ENCODE measurements around the gene HOXB9. TPM values are rescaled to one million over a fixed set of nuclear protein-coding genes. Genes with fewer than 3 reads are reported as not detected.

HOXB9 gene
- total and polyA plus RNA-seq, 9 of the 15 experiments (the other 6 are each of a cell fraction or from before 2014, with no cell fraction given) = 3.1 to 196 (median 77.6) TPM

GRCh38 chr17:48610282-48611211 is 15.6 kb downstream of the HOXB9 start, which contains the start of gene HOXB7 (continued):
- no peak for TF ChIP-seq CTCF (IDR thresholded peaks at IDR 0.05 in 2 of 3, conservative IDR thresholded peaks at IDR 0.05 in 1 of 3; ENCODE audit: insufficient read depth in 2 of 3, low read depth in 1 of 3, low read length in 3 of 3)
- TF ChIP-seq ZNF324 (CRISPR knock-in tag; IDR thresholded peaks at IDR 0.05) = no peak
- no peak for TF ChIP-seq XRCC4 (IDR thresholded peaks at IDR 0.05; ENCODE audit: extremely low read depth, insufficient read depth, insufficient read length)
- TF ChIP-seq, protein P1, sequence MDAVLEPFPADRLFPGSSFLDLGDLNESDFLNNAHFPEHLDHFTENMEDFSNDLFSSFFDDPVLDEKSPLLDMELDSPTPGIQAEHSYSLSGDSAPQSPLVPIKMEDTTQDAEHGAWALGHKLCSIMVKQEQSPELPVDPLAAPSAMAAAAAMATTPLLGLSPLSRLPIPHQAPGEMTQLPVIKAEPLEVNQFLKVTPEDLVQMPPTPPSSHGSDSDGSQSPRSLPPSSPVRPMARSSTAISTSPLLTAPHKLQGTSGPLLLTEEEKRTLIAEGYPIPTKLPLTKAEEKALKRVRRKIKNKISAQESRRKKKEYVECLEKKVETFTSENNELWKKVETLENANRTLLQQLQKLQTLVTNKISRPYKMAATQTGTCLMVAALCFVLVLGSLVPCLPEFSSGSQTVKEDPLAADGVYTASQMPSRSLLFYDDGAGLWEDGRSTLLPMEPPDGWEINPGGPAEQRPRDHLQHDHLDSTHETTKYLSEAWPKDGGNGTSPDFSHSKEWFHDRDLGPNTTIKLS (IDR thresholded peaks at IDR 0.05; ENCODE audit: borderline replicate concordance, low read depth) = no peak; the same call in 1 of the 2 replicates
- TF ChIP-seq DEAF1 (CRISPR knock-in tag; IDR thresholded peaks at IDR 0.05) = no peak
- TF ChIP-seq RBM15 (IDR thresholded peaks at IDR 0.05; ENCODE audit: insufficient read depth, low read length) = no peak
- TF ChIP-seq POLR2AphosphoS2 (IDR thresholded peaks at IDR 0.05; ENCODE audit: low read length) = peak; percentile 67; the same call in 1 of the 2 replicates
- peak; percentile 59 for TF ChIP-seq ZNF407 (IDR thresholded peaks at IDR 0.05; ENCODE audit: low read depth)
- TF ChIP-seq ZNF780A (CRISPR knock-in tag; IDR thresholded peaks at IDR 0.05) = no peak
- TF ChIP-seq ETS2 (tag; IDR thresholded peaks at IDR 0.05; ENCODE audit: borderline replicate concordance, poor library complexity, severe bottlenecking) = no peak
- 0 out of 2 replicates have a peak, but pooled peaks have one; percentile 34 for TF ChIP-seq E2F3 (CRISPR knock-in tag; IDR thresholded peaks at IDR 0.05)
- TF ChIP-seq ETV1 (tag; conservative IDR thresholded peaks at IDR 0.05; ENCODE audit: low read depth) = peak; percentile 33; the same call in 1 of the 2 replicates

All from K562 (cell line).